ENCODE measurements around the gene TNC.
"Not testable (repeated sequence)": the region's sequence is repeated elsewhere in the genome, so short reads cannot be mapped to it uniquely, and the experiment has no call there.

The TNC gene

DNA sequence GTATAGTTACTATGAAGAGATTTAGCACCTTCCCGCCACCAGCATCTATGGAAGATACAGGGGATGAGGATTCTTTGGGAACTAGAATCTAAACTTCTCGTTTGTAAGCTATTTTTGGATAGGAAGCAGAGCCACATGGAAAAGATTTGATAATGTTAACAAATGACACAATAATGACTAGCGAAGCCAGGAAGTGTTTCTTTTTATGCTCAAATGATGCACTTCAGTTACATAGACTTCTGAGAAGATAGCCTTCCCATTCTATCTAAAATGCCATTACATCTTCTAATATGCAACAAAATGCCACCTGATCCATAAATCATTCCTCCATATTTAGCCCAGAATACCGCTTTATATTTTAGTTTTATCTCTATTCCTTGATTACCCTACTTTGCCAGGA lies 17.0 kb upstream of the TNC start:
- no peak for DNase-seq

DNA sequence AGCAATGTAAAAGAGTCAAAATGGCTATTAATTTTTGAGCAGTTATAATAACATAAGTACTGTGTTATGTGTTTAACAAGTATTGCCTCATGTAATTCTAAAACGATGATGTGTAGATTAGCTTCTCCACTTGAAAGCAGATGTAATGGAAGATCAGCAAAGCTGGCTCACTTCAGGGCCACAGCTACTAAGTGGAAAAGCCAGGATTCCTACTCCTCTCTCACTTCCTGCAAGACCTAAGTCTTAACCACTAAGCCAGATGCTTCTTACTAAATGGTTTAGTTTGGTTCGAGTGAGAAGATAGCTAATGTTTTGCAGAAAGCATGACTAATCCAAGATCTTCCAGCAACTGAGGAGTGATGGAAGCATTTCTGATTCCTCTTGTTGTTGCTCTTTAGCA lies 15.7 kb upstream of the TNC start:
- no peak for DNase-seq

DNA sequence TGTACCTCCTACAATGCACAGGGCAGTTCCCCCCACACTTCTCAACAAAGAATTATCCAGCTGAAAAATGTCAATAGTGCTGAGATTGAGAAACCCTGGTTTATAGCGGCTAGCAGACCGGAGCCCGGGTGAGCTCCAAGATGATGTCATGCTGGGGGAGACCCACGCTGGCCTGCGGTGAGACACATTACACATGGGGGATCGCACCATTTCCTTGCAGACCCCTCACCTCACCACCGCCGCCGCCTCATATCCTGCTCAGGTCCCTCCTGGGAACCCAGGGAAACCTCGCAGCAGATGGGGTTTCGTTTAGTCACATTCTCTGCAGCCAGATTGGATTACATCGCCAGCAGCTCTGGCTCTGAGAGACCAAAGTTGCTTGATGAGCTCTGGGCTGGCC lies 14.7 kb upstream of the TNC start:
- no peak for DNase-seq

DNA sequence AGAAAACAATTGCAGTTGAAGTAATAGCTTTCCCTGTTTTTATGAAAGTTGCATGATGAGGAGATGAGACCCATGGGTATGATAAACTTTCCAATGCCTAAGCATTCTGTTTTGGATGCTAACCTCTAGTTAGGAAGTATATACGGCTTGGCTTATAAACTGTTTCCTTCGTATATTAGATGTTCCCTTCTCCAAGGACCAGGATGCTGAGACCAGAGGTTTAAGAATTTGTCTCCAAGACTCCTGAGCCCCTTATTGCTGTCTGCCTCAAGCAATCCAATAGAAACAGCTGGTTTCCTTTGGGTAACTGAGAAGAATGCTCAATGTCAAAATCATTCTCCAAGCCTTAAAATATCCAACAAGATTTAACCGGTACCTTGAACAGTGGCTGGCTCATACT lies 12.2 kb upstream of the TNC start:
- no peak for DNase-seq

DNA sequence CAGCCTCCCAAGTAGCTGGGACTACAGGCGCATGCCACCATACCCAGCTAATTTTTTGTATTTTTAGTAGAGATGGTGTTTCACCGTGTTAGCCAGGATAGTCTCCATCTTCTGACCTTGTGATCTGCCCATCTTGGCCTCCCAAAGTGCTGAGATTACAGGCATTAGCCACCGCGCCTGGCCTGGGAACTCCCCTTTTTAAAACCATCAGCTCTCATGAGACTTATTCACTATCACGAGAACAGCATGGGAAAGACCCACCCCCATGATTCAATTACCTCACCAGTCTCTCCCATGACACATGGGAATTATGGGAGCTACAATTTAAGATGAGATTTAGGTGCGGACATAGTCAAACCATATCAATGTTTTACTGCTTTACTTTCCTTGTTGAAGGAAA lies 10.8 kb upstream of the TNC start:
- DNase-seq = not testable (repeated sequence)

DNA sequence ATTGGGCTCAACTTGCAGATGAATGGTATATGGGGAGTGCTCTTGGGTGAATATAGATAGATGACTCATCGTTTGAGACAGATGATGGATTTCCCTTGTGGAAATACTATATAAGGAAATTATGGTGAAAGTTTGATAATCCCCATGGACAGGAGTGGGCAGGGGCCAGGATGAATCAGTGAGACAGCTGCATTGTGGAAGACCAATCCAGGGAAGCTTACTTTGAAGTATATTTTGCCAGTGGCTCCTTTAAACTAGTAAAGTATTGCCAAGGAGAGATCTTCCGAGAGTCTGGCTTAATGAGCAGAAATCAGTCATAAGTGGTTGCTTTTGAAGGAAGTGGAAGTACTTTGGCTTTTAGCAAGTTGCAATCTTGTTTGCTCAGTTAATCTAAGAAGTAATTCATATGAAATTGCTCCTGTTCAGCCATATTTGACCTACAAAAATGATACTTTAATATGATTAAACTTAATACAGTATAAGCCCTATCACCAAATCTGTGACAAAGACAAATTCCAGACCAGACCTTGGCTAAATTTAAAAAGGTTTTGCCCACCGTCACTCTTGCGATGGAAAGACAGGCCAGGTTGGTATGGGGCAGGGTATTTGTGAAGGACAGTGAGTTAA lies 9.3 kb upstream of the TNC start:
- no peak for DNase-seq

DNA sequence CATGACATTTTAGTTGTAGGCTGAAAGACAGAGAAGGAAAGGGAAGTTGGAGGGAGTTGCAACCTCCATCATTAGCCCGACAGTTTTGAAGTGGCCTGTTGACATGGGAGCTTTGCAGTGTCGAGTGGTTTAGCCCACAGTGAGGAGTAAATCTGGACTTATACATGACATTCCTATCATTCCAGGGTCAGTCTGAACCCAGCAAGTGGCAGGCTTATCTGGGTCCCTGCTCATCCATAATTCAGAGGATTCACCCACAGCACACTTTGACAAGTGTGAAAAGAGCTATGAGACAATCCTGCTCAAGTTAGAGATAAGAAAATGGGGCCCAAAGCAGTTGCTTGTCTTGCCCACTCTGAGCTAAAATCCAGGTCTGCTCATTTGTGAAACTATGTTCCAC lies 8.4 kb upstream of the TNC start:
- DNase-seq = no peak

DNA sequence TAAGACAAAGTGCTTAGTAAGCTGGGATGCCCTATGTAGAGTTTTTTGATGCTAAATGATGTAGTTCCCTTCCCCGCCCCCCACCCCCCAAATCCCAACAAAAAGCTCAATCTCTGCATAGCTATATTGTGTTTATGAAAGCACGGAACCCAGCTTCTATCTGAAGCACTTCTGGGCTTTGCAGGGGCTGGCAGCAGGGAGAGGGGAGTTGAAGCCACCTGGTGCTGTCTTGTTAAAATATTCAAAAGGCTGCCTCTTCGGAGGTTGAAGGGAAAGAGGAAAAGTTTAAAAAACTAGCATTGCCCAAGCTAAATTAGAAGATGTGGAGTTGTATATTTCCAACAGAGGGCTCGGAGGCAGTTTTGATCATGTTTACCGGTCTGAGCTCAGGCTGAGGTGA lies 5.0 kb upstream of the TNC start:
- DNase-seq = no peak

DNA sequence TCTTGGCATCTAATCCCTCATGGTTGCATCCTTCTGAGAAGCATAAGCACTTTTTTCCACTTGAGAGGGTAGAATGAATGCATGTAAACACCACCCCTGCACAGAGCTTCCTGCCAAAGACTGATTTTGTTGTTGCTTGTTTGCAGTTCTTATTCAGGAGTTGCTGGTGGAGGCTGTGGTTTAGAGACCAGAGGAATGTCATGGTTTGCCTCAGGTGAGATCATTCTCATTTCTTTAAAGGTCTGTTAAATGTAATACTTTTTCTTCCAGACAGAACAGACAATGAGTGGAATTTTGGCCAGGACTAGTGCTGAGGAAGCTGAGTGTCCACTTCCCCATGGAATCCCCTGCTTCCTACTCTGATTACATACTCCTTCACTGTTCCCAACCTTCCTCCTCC lies 3.2 kb upstream of the TNC start:
- no peak for DNase-seq

DNA sequence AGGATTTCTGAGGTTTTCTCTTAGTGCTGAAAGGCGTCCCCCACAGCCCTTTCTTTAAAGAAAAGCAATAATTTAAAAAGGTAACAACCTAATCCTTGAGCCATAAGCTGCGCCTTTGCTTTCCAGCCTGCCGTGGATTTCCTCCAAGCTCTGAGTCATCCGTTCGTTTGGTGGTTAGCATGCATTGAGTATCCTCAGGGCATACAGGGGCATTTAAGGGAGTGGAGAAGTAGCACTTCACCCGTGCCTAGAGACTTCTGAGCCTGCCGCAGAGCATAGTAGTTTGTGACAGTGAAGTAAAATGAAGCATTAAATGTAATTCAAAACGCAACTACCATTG lies 892 bp upstream of the TNC start:
- DNase-seq = no peak

DNA sequence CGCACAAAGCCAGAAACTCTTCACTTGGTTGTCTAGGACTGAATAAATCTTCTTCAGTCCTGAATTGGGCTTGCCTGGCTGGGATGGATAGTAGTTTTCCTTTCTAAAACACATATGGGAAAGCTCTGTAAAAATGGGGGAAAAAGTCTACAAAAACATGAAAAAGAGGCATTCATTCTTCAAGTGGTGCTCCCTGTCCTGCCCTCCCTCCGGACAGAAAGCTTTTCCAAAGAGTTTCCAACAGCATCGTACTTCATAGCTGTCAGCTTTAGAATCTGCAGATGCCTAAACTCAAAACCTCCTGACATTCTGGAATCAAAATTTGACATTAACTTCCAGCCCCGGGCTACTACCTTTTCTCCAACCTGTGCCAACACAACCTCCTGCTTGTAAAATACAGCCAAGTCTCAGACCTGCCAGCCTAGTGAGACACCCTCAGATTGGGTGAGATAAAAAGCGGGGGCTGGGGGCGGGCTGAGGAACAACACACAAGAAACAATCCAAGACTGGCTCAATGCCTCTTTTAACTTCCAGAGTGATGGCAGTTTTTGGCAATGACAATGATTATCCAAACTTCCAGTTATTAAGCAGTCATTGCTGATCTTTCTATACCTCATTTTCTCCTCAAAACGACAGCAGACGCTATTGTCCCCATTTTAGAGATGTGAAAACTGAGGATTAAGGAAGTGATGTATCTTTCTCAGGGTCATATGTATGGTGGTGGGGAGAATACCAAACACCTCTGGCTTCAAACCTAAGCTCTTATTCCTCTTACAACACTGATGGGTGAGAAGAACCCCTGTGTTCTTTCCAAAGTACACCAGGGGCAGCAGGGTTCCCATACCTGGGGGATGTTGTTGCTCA lies 1.3 kb downstream of the TNC start:
- DNase-seq = no peak

DNA sequence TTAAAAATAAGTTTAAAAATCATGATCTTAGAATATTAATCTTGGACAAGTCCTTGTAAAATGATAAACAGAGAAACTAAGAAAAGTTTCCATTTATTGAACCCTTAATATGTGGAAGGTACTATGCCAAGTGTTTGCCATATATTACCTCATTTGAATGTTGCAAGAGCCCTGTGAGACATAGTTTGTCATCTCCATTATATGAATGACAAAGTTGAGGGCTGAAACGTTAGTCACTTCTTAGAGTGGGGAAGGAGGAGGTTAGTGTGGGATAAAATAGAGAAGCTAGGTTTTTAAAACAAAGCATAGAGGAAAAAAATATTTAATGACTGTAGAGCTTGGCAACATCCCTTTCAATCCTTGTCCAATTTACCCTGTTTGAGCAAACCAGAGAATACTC lies 2.0 kb downstream of the TNC start:
- DNase-seq = no peak

DNA sequence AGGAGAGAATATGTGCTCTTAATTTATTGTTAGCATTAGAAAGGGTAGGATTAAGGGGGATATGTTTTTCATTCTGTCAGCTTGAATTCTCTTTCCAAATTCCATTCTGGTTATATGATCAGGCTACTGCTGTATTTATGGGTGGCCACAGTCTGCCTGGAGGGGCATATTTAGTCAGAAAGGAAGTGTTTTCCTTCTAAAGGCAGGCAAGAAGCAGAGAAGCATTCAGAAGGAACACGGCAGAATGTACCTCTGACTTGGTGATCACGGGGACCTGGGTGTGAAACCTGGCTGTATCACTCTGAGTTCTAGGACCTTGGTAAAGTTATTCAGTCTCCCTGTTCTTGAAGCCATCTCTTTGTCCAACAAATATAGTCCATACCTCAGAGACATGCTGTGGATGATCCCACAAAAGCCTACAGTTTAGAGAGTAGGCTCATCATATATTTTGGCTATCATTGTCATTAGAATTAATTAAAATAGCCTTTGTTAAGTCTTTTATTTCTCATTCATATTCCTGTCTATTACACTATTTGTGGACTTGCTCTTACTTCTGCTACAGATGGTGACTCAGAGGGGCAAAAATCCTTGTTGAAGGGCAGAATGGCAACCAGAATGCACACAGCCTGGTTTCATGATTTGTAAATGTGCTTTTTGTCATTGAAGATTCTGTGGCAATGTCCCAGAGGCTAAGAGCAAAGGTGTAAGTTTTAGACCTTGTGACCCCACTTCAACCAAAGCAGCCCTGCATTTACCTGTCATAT lies 2.7 kb downstream of the TNC start:
- DNase-seq = no peak

DNA sequence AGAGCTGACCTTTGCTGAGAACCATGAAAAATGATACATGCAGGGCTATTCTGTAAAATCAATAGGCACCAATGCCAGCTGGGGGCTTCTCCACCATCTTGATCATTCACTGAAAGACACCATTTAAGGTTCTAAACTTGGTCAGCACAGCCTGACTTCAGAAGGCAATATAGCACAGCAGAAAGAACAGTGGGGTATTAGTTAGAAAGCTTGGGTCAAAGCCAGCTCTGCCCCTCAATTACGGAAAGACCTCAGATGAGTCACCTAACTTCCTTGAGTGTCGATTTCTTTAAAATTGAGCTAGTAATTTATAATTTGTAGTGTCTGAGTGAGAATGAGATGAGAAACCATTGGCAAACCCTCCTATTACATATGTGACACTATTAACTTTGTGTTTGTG lies 3.4 kb downstream of the TNC start:
- no peak for DNase-seq

DNA sequence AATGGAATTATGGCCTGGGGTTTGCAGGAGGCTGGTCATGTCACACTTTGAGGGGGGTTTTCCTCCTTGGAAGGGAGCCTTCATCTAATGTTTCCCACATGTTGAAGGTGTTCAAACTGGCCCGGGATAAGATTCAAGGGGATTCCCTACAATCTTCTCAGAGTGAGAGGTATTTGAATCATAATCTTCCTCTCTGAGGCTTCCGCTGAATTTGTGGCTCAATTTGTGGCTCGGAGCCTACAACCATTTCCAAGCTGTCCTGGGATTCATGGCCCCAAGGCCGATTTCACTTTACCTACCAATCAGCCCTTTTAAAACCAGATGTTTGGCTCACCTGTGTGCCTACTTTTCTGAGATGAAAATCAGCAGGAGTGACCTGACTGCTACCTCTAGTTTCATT lies 3.9 kb downstream of the TNC start:
- DNase-seq = no peak

DNA sequence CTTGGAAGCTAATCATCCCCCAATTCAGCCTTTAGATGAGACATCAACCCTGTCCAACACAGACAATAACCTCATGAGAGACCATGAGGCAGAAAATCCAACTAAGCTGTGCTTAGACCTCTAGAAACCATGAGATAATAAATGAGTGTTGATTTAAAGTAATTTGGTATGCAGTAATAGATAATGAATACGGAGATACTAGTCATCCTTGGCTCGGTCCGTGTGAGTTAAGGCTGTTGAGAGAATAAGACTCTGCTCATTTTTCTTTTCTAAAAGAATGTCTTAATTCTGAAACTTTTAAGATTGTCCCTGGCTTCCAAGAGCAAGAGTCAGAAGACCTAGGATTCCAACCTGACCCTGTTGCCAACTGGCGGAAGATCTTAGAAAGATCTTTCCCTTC lies 6.1 kb downstream of the TNC start:
- no peak for DNase-seq

DNA sequence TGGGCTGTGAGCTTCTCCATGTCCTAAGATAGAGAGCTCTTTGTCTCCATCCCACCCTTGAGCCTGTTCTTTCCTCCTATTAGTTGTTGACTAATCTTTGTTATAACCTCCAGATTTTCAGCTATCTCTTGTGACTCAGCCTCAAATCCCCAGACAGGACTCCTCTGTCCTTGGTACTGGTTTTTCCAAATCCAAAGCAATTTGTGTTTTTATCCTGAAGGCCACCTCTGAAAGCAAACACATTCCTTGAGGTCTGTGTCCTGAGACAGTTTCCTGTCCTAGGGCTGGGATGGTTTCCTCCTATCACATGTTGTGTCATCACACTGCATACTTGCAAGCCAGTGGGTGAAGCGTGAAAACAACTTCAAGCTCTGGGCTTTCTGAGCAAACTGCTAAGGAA lies 8.5 kb downstream of the TNC start:
- no peak for DNase-seq

DNA sequence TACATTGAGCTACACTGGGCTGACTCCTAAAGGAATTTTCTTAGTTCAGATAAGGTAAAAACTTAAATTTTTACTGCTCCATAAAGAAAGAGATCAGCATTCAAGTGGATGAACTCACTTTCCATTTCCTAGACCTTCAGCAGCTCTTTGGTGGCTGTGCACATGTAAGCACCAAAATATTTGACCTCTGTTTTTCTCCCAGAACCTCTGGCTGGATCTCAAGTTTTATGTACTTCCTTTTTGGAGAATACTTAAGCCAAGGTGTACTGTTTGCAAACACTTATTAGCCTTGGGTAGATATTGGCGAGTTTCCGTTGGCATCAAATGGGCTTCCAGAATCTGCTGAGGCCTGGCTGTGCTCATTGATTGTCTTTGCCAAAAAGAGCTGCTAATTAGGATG lies 10.3 kb downstream of the TNC start:
- no peak for DNase-seq

DNA sequence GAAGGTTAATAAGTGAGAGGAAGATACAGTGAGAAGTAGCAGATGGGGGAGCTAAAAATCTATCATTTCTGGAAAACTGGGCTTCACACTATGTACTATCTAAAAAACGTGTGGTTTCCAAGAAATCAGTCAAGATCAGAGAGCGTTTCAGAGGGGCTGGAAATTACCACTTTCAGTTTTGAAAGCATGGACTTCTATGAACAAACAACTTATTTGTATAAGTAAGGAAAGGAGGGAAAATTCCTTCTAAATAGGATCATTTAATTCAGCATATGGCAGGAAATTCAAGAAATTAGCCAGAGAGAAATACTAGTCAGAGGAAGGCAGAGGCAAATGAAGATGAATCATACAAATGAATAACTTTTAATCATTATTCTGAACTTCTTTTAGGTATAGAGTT lies 11.3 kb downstream of the TNC start:
- no peak for DNase-seq

DNA sequence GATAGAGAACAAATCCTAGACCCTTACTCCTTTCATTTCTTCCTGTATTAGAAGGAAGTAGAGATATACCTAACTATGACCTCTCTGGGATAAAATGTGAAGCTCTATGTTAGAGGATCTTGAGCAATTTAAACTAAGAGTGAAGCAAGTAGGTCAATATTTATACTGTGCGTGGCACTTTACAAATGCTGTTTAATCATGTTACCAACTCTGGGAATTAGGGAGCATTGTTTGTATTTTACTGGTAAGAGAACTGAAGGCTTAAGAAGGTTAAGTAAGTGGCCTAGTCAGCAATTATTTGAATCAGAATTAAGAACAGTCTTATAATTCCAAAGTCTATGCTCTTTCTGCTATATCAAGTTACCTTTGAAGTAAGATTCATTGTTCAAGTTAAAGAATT lies 12.0 kb downstream of the TNC start:
- no peak for DNase-seq

DNA sequence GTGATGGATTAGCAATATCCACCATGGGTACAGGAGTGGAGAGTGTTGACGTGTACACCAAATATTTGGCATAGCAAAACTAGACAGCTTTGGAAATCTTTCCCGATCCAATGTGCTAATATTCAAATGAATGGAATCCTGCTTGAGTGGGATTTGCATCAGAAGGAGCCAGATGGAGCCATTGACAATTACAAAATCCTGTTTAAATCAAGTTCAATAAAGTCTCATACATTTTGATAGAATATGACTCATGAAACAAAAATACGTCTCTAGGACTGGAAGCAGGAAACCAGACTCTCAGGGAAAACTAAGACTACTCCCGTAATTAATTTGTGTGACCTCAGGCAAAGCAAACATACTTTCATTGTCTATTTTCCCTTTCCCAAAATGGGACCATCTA lies 13.0 kb downstream of the TNC start:
- no peak for DNase-seq

DNA sequence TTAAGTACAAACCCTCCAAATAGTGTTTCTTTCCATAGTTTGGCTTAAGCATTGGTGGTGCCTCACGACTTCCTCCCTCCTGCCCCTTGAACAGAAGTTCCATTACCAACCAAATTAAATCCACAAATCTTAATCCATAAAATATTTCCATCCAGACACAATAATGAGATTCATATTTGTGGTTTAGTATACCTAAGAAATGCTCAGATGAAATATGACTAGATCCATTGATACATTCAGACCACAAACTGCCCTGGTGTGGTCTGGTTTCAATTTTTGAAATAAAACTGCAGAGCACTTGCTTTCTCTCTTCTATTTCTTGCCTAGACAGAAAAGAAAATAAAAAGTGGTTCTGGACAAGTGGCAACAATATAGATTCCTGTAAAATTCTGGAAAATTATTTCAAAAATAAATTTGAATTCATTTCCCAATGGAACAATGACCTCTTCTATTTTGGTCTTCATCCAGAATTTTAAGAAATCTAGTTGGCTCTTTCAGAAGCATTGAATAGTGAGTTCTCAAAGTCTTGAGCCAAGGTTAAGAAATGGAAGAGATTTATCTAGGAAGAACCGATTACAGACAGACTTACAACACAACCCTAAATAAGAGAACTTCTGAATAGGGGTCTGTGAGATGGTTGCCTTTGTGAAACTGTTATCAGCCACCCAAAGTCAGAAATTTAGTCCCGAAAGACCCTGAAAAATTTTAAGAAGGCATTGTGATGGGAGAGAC lies 14.0 kb downstream of the TNC start:
- no peak for DNase-seq

DNA sequence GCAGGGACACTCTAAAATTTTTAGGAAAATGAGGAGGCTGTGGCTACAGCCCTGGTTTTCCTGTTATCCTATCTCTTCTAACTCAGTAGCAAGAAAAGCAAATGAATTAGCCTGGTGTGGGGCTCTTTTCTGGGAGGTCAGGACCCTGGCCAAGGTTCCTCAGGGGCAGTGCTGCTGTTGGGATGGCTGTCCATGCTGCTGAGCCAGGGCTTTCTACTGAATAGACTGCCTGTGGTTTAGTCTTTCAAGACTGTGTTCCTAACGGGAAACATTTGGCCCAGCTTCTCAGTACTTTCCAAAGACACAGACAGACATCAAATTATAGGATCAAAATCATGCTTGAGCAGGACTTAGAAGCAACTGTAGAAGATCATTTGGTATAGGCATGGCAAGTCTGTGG lies 18.1 kb downstream of the TNC start:
- no peak for DNase-seq

Measured in activated gamma-delta T cell treated with Interleukin-2 at 50 U/mL for 16 hours (primary cell).